Measurements from ENCODE around the gene AEBP1. TPM values are rescaled to one million over a fixed set of nuclear protein-coding genes. Genes with fewer than 3 reads are reported as not detected.

Gene AEBP1
- total and polyA plus RNA-seq, 2 experiments from 2014 or later = 15.1 to 42.0 TPM

- no peak for ATAC-seq
- Histone ChIP-seq H3K4me3 (no peak overlapping the region), H4K20me1 (replicated peaks; ENCODE audit: insufficient read depth) (no peaks in the 10 kb centered on the region), H3K9me2 (ENCODE audit: insufficient read depth) (no peaks in the 10 kb centered on the region), H3K4me1 (ENCODE audit: insufficient read depth) (peaks cover 8% of the 10 kb centered on the region; the same call in 1 of the 2 replicates), H3F3A (replicated peaks; ENCODE audit: low read depth) (no peaks in the 10 kb centered on the region), H3K27ac (ENCODE audit: low read depth) (no peak overlapping the region), H3K79me2 (replicated peaks; ENCODE audit: insufficient read depth) (no peaks in the 10 kb centered on the region), H3K27me3 (ENCODE audit: insufficient read depth) (peaks cover 9% of the 10 kb centered on the region; the same call in 1 of the 2 replicates), H3K4me2 (no peak overlapping the region), H3K36me3 (ENCODE audit: insufficient read depth) (no peaks in the 10 kb centered on the region), H2AFZ (peak overlapping the region; percentile 78)
- no peak overlapping the region for H3K27ac Mint-ChIP-seq
- peaks cover 23% of the 10 kb centered on the region for H3K27me3 Mint-ChIP-seq (ENCODE audit: insufficient read depth, low read depth, poor library complexity)
- DNase-seq (ENCODE audit: low spot score) = no peak
- no peaks in the 10 kb centered on the region; the same call in 2 of the 3 replicates for H3K36me3 Mint-ChIP-seq (ENCODE audit: low read depth)
- H3K4me3 Mint-ChIP-seq = no peak overlapping the region
- TF ChIP-seq NANOG (IDR thresholded peaks at IDR 0.05; ENCODE audit: borderline replicate concordance) (no peak), EZH2 (IDR thresholded peaks at IDR 0.05; ENCODE audit: low read depth, unreplicated experiment) (no peak), JUNB (IDR thresholded peaks at IDR 0.05; ENCODE audit: unreplicated experiment) (no peak), CTCF (conservative IDR thresholded peaks at IDR 0.05; ENCODE audit: low read depth in 2 of 2) (no peak), ZNF114 (CRISPR knock-in tag; IDR thresholded peaks at IDR 0.05) (no peak), STAT1 (IDR thresholded peaks at IDR 0.05; ENCODE audit: unreplicated experiment) (no peak), ZNF331 (CRISPR knock-in tag; IDR thresholded peaks at IDR 0.05; ENCODE audit: low read depth) (no peak), POLR2AphosphoS5 (IDR thresholded peaks at IDR 0.05; ENCODE audit: low read depth) (no peak), CREB1 (CRISPR knock-in tag; IDR thresholded peaks at IDR 0.05; ENCODE audit: low read depth) (no peak), EZH2phosphoT487 (IDR thresholded peaks at IDR 0.05; ENCODE audit: unreplicated experiment) (no peak), ZNF462 (CRISPR knock-in tag; IDR thresholded peaks at IDR 0.05) (no peak)
- TF ChIP-seq, protein P1, sequence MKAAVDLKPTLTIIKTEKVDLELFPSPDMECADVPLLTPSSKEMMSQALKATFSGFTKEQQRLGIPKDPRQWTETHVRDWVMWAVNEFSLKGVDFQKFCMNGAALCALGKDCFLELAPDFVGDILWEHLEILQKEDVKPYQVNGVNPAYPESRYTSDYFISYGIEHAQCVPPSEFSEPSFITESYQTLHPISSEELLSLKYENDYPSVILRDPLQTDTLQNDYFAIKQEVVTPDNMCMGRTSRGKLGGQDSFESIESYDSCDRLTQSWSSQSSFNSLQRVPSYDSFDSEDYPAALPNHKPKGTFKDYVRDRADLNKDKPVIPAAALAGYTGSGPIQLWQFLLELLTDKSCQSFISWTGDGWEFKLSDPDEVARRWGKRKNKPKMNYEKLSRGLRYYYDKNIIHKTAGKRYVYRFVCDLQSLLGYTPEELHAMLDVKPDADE (IDR thresholded peaks at IDR 0.05) = no peak
- TF ChIP-seq, protein P2, sequence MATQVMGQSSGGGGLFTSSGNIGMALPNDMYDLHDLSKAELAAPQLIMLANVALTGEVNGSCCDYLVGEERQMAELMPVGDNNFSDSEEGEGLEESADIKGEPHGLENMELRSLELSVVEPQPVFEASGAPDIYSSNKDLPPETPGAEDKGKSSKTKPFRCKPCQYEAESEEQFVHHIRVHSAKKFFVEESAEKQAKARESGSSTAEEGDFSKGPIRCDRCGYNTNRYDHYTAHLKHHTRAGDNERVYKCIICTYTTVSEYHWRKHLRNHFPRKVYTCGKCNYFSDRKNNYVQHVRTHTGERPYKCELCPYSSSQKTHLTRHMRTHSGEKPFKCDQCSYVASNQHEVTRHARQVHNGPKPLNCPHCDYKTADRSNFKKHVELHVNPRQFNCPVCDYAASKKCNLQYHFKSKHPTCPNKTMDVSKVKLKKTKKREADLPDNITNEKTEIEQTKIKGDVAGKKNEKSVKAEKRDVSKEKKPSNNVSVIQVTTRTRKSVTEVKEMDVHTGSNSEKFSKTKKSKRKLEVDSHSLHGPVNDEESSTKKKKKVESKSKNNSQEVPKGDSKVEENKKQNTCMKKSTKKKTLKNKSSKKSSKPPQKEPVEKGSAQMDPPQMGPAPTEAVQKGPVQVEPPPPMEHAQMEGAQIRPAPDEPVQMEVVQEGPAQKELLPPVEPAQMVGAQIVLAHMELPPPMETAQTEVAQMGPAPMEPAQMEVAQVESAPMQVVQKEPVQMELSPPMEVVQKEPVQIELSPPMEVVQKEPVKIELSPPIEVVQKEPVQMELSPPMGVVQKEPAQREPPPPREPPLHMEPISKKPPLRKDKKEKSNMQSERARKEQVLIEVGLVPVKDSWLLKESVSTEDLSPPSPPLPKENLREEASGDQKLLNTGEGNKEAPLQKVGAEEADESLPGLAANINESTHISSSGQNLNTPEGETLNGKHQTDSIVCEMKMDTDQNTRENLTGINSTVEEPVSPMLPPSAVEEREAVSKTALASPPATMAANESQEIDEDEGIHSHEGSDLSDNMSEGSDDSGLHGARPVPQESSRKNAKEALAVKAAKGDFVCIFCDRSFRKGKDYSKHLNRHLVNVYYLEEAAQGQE (IDR thresholded peaks at IDR 0.05; ENCODE audit: unreplicated experiment) = no peak
- peaks cover 17% of the 10 kb centered on the region for H3K4me1 Mint-ChIP-seq
- no peaks in the 10 kb centered on the region for H3K9me3 Mint-ChIP-seq
These were observed 3.5 kb upstream of the AEBP1 start for GRCh38 chr7:44100458-44101302.
